Pons (tissue), 1 donor: ENCODE results near the gene ATG9B.

Source experiments
- DNase-seq: peaks from one replicate; pipeline ENCODE4 v3.0.0-alpha.2; 2016; ENCODE audit warnings: low spot score

Gene ATG9B, protein sequence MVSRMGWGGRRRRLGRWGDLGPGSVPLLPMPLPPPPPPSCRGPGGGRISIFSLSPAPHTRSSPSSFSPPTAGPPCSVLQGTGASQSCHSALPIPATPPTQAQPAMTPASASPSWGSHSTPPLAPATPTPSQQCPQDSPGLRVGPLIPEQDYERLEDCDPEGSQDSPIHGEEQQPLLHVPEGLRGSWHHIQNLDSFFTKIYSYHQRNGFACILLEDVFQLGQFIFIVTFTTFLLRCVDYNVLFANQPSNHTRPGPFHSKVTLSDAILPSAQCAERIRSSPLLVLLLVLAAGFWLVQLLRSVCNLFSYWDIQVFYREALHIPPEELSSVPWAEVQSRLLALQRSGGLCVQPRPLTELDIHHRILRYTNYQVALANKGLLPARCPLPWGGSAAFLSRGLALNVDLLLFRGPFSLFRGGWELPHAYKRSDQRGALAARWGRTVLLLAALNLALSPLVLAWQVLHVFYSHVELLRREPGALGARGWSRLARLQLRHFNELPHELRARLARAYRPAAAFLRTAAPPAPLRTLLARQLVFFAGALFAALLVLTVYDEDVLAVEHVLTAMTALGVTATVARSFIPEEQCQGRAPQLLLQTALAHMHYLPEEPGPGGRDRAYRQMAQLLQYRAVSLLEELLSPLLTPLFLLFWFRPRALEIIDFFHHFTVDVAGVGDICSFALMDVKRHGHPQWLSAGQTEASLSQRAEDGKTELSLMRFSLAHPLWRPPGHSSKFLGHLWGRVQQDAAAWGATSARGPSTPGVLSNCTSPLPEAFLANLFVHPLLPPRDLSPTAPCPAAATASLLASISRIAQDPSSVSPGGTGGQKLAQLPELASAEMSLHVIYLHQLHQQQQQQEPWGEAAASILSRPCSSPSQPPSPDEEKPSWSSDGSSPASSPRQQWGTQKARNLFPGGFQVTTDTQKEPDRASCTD

DNA sequence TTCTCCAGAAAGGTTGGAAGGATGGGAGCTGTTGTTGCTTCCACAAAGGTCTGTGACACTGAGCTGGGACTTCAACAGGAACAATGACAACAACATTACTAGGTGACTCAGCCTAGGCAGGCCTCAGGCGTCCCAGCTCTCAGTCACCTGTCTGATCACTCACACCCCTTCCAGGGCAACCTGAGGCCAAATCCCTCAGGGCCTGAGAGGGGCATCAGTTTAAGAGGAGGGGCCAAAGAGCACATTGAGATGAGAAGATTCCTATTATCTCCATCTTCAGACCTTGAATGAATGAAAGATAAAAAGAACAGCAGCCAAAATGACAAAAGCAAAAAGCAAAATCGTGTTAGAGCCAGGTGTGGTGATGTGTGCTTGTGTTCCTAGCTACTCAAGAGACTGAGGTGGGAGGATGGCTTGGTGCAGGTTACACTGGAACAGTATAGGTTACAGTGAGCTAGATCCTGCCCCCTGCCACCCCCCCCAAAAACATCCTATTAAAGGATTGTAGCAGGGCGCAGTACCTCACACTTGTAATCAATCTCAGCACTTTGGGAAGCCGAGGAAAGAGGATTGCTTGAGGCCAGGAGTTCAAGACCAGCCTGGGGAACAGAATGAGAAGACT is at the start of gene ATG9B:
ATG9B (minus strand) TSS at position 60 of the 622 bp plus-strand sequence. CDS start 71 bp downstream, outside the sequence.
- no peak for DNase-seq

DNA sequence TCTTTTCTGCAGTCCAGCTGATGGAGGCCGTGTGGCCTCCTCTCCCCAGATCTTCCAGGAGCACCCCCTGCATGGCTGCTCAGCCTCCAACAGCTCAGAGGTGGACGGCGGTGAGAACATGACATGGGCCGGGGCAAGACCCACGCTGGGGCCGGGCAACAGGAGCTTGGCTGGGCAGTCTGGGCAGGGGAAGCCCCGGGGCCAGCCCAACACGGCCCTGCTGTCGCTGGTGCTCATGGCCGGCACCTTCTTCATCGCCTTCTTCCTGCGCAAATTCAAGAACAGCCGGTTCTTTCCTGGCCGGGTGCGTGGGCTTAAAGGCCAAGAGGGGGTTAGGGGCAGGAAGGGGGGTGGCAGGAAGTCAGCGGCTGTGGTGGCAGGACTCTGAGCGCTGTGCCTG is 49.7 kb upstream of the ATG9B start:
- DNase-seq: no peak

DNA sequence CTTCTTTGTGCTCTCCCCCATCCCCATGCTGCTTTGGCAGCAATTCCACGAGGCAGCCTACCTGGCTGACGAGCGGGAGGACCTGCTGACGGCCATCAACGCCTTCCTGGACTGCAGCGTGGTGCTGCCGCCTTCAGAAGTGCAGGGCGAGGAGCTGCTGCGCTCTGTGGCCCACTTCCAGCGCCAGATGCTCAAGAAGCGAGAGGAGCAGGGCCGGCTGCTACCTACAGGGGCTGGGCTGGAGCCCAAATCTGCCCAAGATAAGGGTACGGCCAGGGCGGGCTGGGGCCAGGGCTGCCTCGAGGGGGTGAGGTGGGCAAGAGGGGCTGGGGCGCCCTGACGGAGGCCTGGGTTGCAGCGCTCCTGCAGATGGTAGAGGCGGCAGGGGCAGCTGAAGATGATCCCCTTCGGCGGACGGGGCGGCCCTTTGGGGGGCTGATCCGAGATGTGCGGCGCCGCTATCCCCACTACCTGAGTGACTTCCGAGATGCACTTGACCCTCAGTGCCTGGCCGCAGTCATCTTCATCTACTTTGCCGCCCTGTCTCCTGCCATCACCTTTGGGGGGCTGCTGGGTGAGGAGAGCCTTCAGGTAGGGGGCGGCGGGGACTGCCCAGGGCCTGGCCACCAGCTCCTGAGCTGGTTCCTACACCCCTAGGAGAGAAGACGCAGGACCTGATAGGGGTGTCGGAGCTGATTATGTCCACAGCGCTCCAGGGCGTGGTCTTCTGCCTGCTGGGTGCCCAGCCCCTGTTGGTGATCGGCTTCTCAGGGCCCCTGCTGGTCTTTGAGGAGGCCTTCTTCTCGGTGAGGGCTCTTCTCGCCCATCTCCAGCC is 47.0 kb upstream of the ATG9B start:
- no peak for DNase-seq

DNA sequence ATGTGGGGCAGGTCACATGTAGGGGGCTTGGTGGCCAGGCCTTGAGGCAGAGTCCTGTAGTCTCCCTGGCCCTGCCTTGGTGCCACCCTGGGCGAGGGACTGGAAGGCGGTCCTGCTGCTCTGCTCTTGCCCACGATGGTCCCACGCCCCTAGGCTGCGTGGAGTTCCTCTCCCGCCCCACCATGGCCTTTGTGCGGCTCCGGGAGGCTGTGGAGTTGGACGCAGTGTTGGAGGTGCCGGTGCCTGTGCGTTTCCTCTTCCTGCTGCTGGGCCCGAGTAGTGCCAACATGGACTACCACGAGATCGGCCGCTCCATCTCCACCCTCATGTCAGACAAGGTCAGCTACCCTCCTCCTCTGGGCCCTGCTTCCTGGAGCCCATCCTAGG is 46.3 kb upstream of the ATG9B start:
- DNase-seq: no peak

DNA sequence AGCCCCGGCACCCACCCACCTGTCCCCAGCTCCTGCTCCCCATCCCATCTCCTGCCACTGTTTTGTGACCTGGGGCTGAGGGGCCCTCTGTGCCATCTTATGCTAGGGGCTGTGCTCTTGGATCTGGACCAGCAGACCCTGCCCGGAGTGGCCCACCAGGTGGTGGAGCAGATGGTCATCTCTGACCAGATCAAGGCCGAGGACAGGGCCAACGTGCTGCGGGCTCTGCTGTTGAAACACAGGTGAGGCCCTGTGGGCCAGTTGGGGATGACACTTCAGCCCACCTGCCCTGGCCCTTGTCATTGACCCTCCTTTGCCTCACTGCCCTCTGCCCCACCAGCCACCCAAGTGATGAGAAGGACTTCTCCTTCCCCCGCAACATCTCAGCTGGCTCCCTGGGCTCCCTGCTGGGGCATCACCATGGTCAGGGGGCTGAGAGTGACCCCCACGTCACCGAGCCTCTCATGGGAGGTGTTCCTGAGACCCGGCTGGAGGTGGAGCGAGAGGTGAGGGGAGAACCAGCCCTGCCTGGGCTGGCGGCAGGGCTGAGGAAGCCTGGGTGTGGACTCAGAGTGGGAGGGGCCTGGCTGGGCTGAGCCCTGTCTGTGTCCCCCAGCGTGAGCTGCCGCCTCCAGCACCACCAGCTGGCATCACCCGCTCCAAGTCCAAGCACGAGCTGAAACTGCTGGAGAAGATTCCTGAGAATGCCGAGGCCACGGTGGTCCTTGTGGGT is 45.7 kb upstream of the ATG9B start:
- no peak for DNase-seq

DNA sequence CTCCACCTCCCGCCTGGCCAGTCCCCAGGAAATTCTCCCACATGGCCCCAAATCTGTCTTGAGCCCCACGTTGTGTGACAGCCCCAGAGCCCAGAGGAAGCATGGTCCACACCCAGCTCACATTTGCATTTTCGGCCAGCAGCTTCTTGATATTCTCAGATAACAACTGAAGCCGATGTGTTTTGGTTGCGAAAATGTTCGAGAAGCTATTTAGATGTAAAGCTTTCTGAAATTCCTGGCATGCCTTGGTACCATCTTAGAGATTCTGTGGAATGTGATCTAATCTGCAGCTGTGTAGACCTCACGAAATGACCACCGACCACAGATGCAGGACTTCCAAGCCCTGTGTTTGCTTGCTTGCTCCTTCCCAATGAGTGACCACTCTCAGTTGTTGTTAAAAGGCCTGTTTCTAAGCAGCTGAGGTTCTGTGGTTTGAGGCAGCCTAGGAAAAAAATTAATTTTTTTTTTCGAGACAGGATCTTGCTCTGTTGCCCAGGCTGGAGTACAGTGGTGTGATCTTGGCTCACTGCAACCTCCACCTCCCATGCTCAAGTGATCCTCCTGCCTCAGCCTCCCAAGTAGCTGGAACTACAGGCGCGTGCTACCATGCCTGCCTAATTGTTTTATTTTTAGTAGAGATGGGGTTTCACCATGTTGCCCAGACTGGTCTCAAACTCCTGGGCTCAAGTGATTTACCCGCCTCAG is 43.9 kb upstream of the ATG9B start:
- DNase-seq: no peak

DNA sequence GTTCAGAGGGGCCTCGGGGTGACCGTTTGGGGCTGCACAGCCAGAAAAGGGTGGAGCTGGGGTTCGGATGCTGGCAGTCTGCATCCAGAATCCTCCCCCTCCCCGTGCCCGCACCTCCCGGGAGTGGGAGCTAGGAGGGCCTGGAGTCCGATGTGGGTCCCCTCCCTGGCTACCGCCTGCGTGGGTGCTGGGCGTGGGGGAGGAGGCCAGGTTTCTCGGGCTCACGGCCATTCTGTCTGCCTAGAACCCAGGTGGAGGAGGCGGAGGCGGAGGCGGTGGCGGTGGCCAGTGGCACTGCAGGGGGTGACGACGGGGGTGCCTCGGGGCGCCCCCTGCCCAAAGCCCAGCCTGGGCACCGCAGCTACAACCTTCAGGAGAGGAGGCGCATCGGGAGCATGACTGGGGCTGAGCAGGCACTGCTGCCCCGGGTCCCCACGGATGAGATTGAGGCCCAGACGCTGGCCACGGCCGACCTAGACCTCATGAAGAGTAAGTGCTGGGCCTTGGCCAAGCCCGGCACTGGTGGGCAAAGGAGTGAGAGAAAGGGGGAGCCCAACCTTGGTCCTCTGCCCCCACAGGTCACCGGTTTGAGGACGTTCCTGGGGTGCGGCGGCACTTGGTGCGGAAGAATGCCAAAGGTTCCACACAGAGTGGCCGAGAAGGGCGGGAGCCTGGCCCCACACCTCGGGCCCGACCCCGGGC is 42.1 kb upstream of the ATG9B start:
- DNase-seq: no peak

DNA sequence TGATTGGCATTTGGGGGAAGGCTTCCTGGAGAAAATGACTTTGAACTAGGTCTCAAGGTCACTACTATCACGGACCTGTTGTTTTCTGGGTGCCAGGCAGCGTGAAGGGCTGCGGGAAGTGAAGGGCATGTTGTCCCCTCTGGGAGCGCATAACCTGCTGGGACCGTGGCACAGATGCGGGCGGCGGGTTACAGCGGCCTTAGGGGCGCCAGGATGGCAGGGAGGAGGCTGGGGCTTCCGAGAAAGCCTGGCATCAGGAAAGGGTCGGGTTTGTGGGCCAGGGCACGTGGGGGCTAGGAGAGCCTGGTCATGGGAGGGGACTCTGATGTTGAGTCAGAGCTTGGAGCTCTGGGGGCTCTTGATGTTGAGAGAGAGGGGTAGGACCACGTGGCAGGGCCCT is 41.2 kb upstream of the ATG9B start:
- DNase-seq: no peak

DNA sequence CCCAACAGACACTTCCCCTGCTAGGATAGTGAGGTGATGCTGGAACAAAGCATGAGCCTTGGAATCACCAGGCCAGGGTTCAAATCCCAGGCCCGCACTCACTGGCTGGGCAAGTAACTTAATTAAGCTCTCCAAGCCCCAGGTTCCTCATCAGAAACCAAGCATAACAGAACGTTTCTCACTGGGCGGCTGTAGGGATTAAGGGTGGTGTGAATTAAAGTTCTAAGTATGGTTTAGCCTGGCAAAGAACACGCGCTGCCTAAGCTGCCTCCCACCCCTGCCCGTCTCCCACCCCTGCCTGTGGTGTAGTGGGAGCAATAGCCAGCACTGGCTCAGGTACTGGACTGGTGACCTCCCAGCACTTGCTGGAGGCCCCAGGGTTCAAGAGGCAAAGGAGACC is 40.7 kb upstream of the ATG9B start:
- no peak for DNase-seq

DNA sequence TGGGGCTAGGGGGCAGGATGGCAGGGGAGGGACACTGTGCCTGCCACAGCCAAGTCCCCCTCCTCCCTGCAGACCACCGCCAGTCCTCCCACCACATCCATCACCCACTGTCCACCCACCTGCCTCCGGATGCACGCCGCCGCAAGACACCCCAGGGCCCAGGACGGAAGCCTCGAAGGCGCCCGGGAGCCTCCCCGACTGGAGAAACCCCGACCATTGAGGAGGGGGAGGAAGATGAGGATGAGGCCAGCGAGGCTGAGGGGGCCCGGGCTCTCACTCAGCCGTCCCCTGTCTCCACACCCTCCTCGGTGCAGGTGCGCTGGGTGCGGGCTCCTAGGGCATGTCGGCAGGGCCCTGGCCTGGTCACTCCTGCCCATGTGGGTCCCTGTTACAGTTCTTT is 40.2 kb upstream of the ATG9B start:
- DNase-seq: no peak

DNA sequence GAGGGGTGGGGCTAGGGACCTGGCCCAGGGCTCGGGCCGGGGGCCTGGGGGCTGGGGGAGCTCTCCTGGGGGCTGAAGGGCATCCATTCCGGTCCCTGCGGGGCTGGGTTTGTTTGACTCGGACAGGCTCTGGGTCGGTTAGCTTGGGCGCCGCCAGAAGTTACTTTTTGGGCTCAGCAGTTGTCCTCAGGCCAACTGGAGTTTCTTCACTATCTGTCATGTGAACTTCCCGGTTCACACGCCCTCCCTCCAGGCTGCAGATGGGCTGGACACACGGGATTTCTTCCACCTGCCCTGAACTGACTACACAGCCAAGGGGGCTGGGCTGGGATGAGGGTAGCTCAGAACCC is 38.9 kb upstream of the ATG9B start:
- DNase-seq: no peak

DNA sequence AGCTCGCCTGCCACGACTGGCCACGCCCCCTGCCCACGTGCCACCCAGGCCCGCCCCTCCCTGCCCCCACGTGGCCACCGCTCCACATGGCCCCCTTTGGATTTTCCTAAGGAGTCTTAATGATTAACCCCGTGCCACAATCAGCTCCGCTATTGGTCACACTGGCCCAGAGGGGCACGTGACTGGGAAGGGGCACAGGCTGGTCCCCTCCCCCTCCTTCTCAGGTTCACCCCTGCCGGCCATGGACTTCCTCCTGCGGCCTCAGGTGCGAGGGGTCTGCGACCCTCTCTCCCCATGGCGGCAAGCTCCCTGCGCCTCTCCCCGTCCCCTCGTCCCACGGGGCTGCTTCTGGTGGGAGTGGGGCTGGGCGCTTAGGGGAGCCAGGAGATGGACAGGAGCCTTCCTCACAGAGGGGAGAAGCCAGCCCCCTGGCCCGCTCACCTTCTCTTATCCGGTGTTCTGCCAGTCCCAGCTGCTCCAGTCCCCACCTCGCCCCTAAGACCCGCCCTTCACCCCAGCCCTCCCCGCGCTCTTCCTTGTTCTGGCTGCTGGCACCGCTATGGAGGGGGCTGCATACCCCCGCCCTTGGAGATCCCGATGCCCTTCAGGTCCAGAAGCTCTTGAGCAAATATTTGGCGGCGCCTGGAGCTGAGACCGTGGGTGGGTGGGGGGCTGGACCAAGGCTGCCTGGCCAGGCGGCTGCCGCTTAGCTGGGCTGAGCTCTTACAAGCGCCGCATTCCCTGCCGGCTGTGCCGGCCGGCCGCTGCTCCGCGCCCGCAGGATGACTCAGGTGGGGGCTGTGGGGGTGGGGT is 38.3 kb upstream of the ATG9B start:
- no peak for DNase-seq

DNA sequence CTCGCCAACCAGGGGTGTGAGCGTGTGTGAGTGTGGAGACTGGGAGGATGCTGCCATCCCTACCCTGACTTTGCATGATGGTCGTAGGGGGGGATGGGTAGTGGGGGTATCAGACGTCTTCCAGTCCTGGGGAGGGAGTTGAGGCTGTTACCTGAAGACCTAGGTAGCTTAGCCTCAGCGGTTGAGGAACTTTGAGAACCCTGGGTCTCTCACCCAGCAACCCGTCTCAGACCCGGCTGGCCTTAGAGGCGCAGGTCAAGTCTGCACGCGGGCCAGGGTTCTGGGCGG is 37.8 kb upstream of the ATG9B start:
- DNase-seq: no peak

DNA sequence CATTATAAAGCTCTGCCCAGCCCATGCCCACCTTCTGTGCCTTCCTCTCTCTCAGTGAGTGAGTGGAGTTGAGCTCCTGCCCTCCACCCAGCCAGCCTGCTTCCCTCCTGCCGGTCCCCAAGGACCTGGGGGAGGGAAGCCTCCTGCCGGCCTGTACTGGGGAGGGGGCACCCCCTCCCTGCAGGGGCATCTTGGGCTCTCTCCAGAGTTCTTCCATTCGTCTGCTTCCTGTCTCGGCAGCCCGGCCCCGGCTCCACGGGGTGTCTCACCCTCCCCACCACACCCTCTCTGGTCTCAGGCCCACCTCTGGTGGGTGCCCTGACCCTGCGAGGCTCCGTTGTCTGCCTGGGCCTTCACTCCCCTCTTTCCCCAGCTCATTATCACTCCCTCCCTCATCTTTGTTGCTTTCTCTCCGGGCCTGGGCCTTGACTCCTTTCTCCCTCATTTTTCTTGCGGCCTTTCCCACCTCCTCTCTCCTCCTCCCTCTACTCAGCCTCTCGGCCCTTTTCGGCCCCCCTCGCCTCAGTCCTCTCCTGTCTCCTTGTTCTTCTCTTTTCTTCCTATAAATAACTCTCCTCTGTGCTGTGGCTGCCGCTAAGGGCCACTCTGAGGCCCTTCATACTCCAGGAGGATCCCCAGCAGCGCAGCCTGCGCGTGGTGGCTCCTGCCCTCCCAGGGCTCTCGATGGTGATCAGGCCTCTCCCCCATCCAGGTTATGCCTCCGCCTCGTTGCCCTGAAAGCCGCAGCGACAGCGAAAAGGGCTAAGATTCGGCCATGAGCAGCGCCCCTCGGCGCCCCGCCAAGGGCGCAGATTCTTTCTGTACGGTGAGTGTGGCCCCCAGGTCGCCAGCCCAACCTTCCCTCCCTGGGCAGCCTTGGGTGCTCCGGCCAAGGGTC is 37.2 kb upstream of the ATG9B start:
- DNase-seq: no peak

DNA sequence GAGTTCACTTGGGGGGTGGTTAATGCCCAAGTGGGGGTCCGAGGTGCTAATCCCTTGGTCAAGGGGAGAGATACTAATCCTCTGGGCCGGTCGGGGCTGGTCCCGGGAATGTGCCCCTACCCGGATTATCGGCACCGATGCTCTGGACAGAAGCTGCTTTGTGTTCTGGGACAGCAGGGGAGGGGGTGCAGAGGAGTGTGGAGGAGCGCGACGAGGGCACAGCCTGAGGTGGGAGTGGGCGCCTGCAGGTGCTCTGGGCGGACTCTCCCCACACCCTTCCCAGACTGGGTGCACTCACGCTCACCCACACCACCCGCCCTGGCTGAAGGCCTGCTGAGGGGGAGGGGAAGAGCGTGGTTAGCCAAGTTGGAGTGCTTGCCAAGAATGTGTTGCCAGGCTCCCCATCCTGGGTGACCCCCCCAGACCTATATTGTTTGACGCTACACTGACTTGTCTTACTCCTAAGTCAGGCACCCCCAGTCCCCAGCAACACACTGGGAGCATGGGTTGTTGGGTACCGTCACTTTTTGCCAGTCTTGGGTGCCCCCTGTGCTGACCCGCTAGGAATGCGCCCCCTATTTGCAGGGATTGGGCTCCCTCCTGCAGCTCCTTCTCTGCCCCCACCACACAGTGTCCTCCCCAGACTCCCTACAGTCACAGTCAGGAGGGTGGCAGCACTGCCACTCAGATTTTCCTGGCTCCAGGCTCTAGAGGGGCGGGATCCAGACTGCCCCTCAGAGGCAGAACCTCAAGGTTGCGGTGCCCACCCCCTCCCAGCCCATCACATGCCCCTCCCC is 36.3 kb upstream of the ATG9B start:
- DNase-seq: peak; percentile 65

DNA sequence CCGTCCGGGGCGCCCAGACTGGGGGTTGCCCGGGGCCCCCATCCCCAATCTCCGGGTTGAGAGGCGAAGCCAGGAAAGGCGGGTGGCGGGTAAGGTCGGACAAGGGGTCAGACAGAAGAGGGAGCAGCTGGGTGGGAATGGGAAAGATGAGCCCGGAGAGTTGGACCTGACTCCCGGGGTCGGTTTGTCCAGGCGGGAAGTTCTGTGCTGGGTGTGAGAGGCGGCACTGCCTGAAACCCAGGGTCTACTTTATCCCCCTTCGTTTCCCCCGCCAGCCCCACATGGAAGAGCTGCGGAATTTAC is 35.8 kb upstream of the ATG9B start:
- no peak for DNase-seq

DNA sequence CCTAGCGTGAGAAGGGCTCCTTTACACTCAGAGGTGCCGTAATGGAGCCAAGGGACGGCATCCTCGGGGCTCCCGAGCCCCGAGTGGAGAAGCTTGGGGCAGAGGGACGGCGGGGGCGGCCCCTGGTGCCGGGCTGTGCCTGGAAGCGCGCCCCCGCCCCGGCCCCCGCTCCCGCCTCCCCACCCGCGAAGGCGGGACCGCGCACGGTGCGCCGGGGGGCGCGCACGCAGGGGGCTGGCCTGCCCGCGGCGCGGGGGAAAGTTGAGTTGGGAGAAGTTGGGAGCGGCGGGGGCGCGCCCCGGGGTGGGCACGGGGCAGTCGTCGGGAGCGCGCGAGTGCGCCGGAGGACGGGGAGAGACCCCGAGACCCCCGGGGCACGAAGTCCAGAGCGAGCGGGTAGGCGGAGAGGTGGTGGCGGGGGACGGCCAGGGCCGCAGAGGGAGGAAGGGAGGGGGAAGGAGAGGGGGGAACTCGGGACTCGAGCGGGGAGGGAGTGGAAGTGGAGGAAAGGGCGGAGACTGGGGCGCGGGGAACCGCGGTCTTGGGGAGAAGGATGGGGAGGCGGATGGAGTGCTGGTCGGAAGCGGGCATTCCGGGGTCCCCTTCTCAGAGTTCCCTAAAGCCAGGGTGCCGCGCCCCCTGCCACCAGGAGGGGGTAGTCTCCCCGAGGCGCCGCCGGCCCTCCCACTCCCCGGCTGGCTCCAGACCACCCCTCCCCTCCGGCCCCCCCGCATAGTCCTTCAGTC is 35.2 kb upstream of the ATG9B start, which contains the start of gene SLC4A2:
SLC4A2 (plus strand) TSS at position 223 of the 746 bp plus-strand sequence. CDS start 2,399 bp downstream, outside the sequence.
- DNase-seq: peak; percentile 89
